OCI-LY7 (cell line): Measurements from ENCODE around the gene GLIS2.

Experiments
- EZH2phosphoT487 ChIP-seq: fragments of 200-600 bp; sonication (generic); IDR thresholded peaks from 2 replicates; pipeline ENCODE4 v1.6.1; 2018; ENCODE audit warnings: low read depth, borderline replicate concordance, mild to moderate bottlenecking, mixed run types, antibody characterized with exemption, low read length, moderate library complexity, mixed read lengths
- TF ChIP-seq, protein P1 (sequence below): fragments of 200-600 bp; sonication (generic); conservative IDR thresholded peaks from 2 replicates; pipeline ENCODE4 v1.5.1; 2014; ENCODE audit warnings: mild to moderate bottlenecking, antibody characterized with exemption, low read length, moderate library complexity, mixed read lengths

DNA sequence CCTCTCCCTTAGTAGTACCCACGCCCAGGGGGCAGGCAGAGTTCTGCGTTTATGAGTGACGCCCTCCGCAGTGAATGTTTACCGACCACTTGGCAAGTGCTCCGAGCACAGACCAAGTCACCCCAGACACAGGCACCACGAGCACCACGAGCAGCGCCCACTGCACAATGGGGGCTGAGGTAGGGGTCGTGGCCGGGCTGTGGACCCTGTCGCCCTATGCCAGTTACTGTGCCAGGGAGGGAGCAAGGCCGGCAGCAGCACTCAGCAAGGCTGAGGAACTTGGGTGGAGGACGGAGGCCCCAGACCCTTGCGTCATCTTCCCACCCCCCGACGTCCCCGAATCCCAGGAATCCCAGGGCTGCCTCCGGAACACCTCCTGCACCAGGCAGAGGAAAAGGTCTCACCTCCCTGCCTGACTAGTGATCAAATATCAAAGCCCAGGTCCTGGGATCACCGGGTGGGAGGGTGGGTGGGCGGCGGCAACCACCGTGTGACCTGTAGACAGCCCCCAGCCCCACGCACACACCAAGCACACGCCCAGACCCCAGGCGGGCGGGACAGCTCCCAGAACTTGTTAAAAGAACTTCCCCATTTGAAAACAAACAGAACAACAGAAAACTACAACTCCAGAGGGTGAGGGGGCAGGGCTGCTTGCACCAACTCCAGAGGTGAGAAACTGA is 61.2 kb downstream of the GLIS2 start:
- no peak for TF ChIP-seq EZH2phosphoT487
- TF ChIP-seq, protein P1, sequence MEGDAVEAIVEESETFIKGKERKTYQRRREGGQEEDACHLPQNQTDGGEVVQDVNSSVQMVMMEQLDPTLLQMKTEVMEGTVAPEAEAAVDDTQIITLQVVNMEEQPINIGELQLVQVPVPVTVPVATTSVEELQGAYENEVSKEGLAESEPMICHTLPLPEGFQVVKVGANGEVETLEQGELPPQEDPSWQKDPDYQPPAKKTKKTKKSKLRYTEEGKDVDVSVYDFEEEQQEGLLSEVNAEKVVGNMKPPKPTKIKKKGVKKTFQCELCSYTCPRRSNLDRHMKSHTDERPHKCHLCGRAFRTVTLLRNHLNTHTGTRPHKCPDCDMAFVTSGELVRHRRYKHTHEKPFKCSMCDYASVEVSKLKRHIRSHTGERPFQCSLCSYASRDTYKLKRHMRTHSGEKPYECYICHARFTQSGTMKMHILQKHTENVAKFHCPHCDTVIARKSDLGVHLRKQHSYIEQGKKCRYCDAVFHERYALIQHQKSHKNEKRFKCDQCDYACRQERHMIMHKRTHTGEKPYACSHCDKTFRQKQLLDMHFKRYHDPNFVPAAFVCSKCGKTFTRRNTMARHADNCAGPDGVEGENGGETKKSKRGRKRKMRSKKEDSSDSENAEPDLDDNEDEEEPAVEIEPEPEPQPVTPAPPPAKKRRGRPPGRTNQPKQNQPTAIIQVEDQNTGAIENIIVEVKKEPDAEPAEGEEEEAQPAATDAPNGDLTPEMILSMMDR = no peak
